Measurements from ENCODE around the gene ZNF521.

DNA sequence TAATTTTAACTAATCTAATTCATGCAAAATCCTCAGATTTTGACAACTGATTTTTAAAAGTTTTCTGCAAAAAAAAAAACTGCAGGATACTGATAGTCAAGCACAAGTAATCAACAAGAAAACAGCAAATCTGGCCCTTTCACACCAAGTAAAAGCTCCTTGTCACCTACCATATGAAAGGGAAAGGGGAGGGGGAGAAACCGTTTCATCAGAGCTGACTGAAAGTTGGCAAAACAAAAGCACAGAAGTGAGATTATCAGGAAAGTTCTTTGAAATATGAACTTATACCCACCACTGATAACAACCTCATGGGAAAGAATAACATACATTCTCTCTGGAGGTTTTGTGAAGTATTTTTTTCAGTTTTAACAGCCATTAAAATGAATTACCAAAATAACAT lies 38.7 kb downstream of the ZNF521 start:
- TF ChIP-seq CTCF (conservative IDR thresholded peaks at IDR 0.05) = no peak
- TF ChIP-seq EZH2 (IDR thresholded peaks at IDR 0.05; ENCODE audit: low read depth) = no peak

All from PC-9 (cell line).